ENCODE measurements around the gene CORO7.

DNA sequence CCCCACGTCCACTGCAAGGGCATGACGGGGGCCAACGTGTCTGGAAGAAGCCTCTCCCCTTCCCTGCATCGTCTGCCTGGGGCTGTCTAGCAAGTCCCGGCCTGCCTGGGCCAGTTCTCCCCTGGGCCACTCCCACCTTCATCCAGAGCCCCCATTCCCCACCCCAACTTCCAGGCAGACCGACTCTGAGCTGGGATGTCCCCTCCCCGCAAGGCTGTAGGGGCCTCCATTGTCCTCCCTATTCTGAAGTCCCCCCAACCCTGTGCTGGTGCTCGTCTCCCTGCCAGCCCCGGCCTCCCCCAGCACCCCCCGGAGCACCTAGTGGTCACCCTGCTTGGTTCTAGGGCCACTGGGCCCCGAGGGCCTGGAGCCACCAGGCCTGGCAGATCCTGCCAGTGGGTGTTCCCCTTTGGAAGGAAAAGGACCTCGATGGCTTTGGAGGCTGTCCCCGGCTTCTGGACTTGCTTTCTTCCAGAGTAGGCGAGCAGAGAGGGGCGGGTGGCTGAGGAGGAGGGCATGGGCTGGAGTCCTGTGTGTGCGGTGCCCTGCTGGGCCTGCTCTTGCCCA is 95.7 kb downstream of the CORO7 start:
- TF ChIP-seq, protein P1, sequence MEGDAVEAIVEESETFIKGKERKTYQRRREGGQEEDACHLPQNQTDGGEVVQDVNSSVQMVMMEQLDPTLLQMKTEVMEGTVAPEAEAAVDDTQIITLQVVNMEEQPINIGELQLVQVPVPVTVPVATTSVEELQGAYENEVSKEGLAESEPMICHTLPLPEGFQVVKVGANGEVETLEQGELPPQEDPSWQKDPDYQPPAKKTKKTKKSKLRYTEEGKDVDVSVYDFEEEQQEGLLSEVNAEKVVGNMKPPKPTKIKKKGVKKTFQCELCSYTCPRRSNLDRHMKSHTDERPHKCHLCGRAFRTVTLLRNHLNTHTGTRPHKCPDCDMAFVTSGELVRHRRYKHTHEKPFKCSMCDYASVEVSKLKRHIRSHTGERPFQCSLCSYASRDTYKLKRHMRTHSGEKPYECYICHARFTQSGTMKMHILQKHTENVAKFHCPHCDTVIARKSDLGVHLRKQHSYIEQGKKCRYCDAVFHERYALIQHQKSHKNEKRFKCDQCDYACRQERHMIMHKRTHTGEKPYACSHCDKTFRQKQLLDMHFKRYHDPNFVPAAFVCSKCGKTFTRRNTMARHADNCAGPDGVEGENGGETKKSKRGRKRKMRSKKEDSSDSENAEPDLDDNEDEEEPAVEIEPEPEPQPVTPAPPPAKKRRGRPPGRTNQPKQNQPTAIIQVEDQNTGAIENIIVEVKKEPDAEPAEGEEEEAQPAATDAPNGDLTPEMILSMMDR (IDR thresholded peaks at IDR 0.05), result no peak
- TF ChIP-seq POLR2A (IDR thresholded peaks at IDR 0.05), result no peak
